K562 (cell line): ENCODE measurements around the gene PSAP. TPM values are rescaled to one million over a fixed set of nuclear protein-coding genes. Genes with fewer than 3 reads are reported as not detected.

ENCODE experiments used
- CREB3L1 ChIP-seq: fragments of 450-650 bp; IDR thresholded peaks from 2 replicates; pipeline ENCODE4 v1.6.1; 2014; ENCODE audit warnings: low read depth, mild to moderate bottlenecking, moderate library complexity, borderline replicate concordance
- CTBP1 ChIP-seq: fragments of 450-650 bp; IDR thresholded peaks from 2 replicates; pipeline ENCODE4 v1.6.1; 2016; ENCODE audit warnings: borderline replicate concordance
- E2F6 ChIP-seq, 2 experiments: IDR thresholded peaks; 2 replicates each; pipeline ENCODE4 v1.6.1; 2011; ENCODE audit warnings: borderline replicate concordance in 1 of 2, control low read depth in 1 of 2, low read depth in 1 of 2, low read length in 1 of 2, mild to moderate bottlenecking in 1 of 2, mixed read lengths in 1 of 2, moderate library complexity in 1 of 2; ENCODE audit not compliant: insufficient read depth in 1 of 2, insufficient read length in 1 of 2, poor library complexity in 1 of 2, severe bottlenecking in 1 of 2; ENCODE audit errors: extremely low read depth in 1 of 2
- ELF2 ChIP-seq: fragments of 250-450 bp; sonication (Bioruptor Pico); IDR thresholded peaks from 2 replicates; pipeline ENCODE4 v1.5.0; 2021; ENCODE audit warnings: mild to moderate bottlenecking
- FOSL1 ChIP-seq: fragments of 200-800 bp; sonication (Bioruptor generic); conservative IDR thresholded peaks from 2 replicates; pipeline ENCODE4 v1.6.1; 2016; ENCODE audit warnings: missing genetic modification characterization, missing compliant biosample characterization
- GATAD2B ChIP-seq: fragments of 450-650 bp; IDR thresholded peaks from 2 replicates; pipeline ENCODE4 v1.6.1; 2017; ENCODE audit warnings: mild to moderate bottlenecking, borderline replicate concordance
- HOMEZ ChIP-seq: fragments of 250-450 bp; sonication (Bioruptor Pico); IDR thresholded peaks from 2 replicates; pipeline ENCODE4 v1.4.0; 2020; ENCODE audit warnings: mild to moderate bottlenecking, moderate library complexity
- PCBP1 ChIP-seq: fragments of 200-400 bp; formaldehyde crosslinking; IDR thresholded peaks from 2 replicates; pipeline ENCODE4 v1.6.1; 2018; ENCODE audit warnings: mild to moderate bottlenecking, low read depth, low read length; ENCODE audit not compliant: poor library complexity, severe bottlenecking
- POLR2G ChIP-seq: fragments of 200-400 bp; formaldehyde crosslinking; IDR thresholded peaks from 2 replicates; pipeline ENCODE4 v1.6.1; 2017; ENCODE audit warnings: low read depth, mild to moderate bottlenecking, antibody characterized with exemption, low read length, moderate library complexity
- POLR3A ChIP-seq: IDR thresholded peaks from 2 replicates; pipeline ENCODE4 v1.6.1; 2011; ENCODE audit warnings: borderline replicate concordance, mild to moderate bottlenecking, moderate library complexity; ENCODE audit not compliant: insufficient read length, insufficient read depth; ENCODE audit errors: extremely low read depth
- RAD21 ChIP-seq, 2 experiments: fragments of 250-450 bp in 1 of 2; fragments of 450-650 bp in 1 of 2; sonication (Bioruptor Pico) in 1 of 2; formaldehyde crosslinking in 1 of 2; IDR thresholded peaks in 1 of 2; conservative IDR thresholded peaks in 1 of 2; 2 replicates each; pipeline versions ENCODE4 v1.4.0 to v1.8.0; 2020 to 2022; ENCODE audit warnings: mild to moderate bottlenecking in 2 of 2, moderate library complexity in 1 of 2
- RBM25 ChIP-seq: fragments of 200-400 bp; formaldehyde crosslinking; IDR thresholded peaks from 2 replicates; pipeline ENCODE4 v1.6.1; 2018; ENCODE audit warnings: low read length, low read depth, moderate library complexity; ENCODE audit not compliant: severe bottlenecking
- TGIF2 ChIP-seq: sonication (generic); formaldehyde crosslinking; IDR thresholded peaks from 2 replicates; pipeline ENCODE4 v1.8.1; 2022; ENCODE audit warnings: mild to moderate bottlenecking, missing genetic modification reagents, moderate library complexity
- ZBTB7A ChIP-seq: IDR thresholded peaks from 2 replicates; pipeline ENCODE4 v1.6.1; 2011; ENCODE audit warnings: low read depth, mild to moderate bottlenecking, low read length, moderate library complexity, borderline replicate concordance; ENCODE audit not compliant: control insufficient read depth
- ZFX ChIP-seq: sonication (generic); formaldehyde crosslinking; IDR thresholded peaks from 2 replicates; pipeline ENCODE4 v1.8.0; 2022; ENCODE audit warnings: mild to moderate bottlenecking, missing genetic modification reagents, moderate library complexity
- ZNF384 ChIP-seq: IDR thresholded peaks from 2 replicates; pipeline ENCODE4 v1.6.1; 2012; ENCODE audit warnings: low read depth, low read length, improper control_type of control experiment
- ZNF511 ChIP-seq: sonication (generic); formaldehyde crosslinking; IDR thresholded peaks from 2 replicates; pipeline ENCODE4 v1.8.0; 2022; ENCODE audit warnings: mild to moderate bottlenecking, missing genetic modification reagents
- ZNF830 ChIP-seq: fragments of 250-450 bp; sonication (Bioruptor Pico); IDR thresholded peaks from 2 replicates; pipeline ENCODE4 v1.5.0; 2021; ENCODE audit warnings: mild to moderate bottlenecking
- polyA plus RNA-seq, 8 experiments: library from polyadenylated mRNA; depleted of rRNA in 4 of 8; stranded (reverse) in 5 of 8; unstranded in 3 of 8; fragments of >200 nt; fragmentation: Nextera tagmentation in 2 of 8; fragmentation: Illumina TruSeq in 1 of 8; extraction: Ambion mirVana in 2 of 8; extraction: Trizol in 1 of 8; gene quantifications; 2 replicates each; pipeline versions ENCODE4 v1.2.1 to v1.2.3, GENCODE V29; 2011 to 2014; ENCODE audit warnings: inconsistent platforms in 1 of 8, missing spikeins in 1 of 8
- total RNA-seq, 7 experiments: library from RNA; depleted of rRNA in 6 of 7; stranded (reverse); fragments of >200 nt in 6 of 7; fragmentation: Illumina TruSeq in 2 of 7; extraction: Trizol in 2 of 7; gene quantifications; 2 replicates each; pipeline versions ENCODE4 v1.2.1 to v1.2.3, GENCODE V29; 2011 to 2021; ENCODE audit warnings: low replicate concordance in 1 of 7

PSAP gene
- total and polyA plus RNA-seq, 9 of the 15 experiments (the other 6 are each of a cell fraction or from before 2014, with no cell fraction given) = 245 to 700 (median 429) TPM

GRCh38 chr10:71773221-71773971, 77.7 kb downstream of the PSAP start, which contains the start of gene VSIR (continued):
- TF ChIP-seq ZNF384 = peak; percentile 32; the same call in 1 of the 2 replicates
- no peak for TF ChIP-seq FOSL1 (tag)
- peak; percentile 75 for TF ChIP-seq PCBP1
- peak; percentile 50; the same call in 1 of the 2 replicates for TF ChIP-seq ELF2
- peak; percentile 49; the same call in 1 of the 2 replicates for TF ChIP-seq CREB3L1
- TF ChIP-seq ZNF511 = peak; percentile 91
- no peak for TF ChIP-seq HOMEZ (CRISPR knock-in tag)
- no peak for TF ChIP-seq POLR3A
- TF ChIP-seq TGIF2 (CRISPR knock-in tag) = peak; percentile 86
- TF ChIP-seq GATAD2B = peak; percentile 94
- peak in 1 of 2 experiments; percentile 76 for TF ChIP-seq E2F6 (IDR thresholded peaks at IDR 0.05; ENCODE audit: borderline replicate concordance in 1 of 2, extremely low read depth in 1 of 2, insufficient read depth in 1 of 2, insufficient read length in 1 of 2, low read depth in 1 of 2, low read length in 1 of 2, poor library complexity in 1 of 2, severe bottlenecking in 1 of 2)
- TF ChIP-seq RAD21 (CRISPR knock-in tag; conservative IDR thresholded peaks at IDR 0.05 in 1 of 2, IDR thresholded peaks at IDR 0.05 in 1 of 2) = peak; percentile 84 to 85
- 0 out of 2 replicates have a peak, but pooled peaks have one; percentile 53 for TF ChIP-seq ZNF830 (CRISPR knock-in tag)
- TF ChIP-seq RBM25 = peak; percentile 60
- peak; percentile 91 for TF ChIP-seq CTBP1
- peak; percentile 60; the same call in 1 of the 2 replicates for TF ChIP-seq ZBTB7A
- peak; percentile 98 for TF ChIP-seq POLR2G
- peak; percentile 75 for TF ChIP-seq ZFX (CRISPR knock-in tag)
